Fibroblast of lung (primary cell): ENCODE data around the gene ISG15. TPM values are rescaled to one million over a fixed set of nuclear protein-coding genes. Genes with fewer than 3 reads are reported as not detected.
"Not testable (repeated sequence)": the region's sequence is repeated elsewhere in the genome, so short reads cannot be mapped to it uniquely, and the experiment has no call there.

Source experiments
- DNase-seq, 2 donors: peaks; one replicate each; pipeline versions ENCODE4 v3.0.0 to v3.0.0-alpha.2; 2010; ENCODE audit warnings: low read depth in 2 of 2
- H2AFZ ChIP-seq: 2 replicates; pipeline ENCODE4 v1.5.1; 2012; ENCODE audit warnings: low read length, control low read depth, inconsistent platforms
- H3K27ac ChIP-seq: 2 replicates; pipeline ENCODE4 v1.5.1; 2011; ENCODE audit warnings: low read length, control low read depth; ENCODE audit not compliant: insufficient read depth
- H3K27me3 ChIP-seq: 2 replicates; pipeline ENCODE4 v1.5.1; 2011; ENCODE audit warnings: mild to moderate bottlenecking, low read length; ENCODE audit not compliant: control insufficient read depth, insufficient read depth
- H3K36me3 ChIP-seq: 2 replicates; pipeline ENCODE4 v1.5.1; 2011; ENCODE audit warnings: low read length; ENCODE audit not compliant: control insufficient read depth, insufficient read depth
- H3K4me1 ChIP-seq: 2 replicates; pipeline ENCODE4 v1.5.1; 2011; ENCODE audit warnings: low read length; ENCODE audit not compliant: control insufficient read depth, insufficient read depth; ENCODE audit errors: extremely low read depth
- H3K4me2 ChIP-seq: 2 replicates; pipeline ENCODE4 v1.5.1; 2011; ENCODE audit warnings: low read length, control low read depth; ENCODE audit not compliant: insufficient read depth; ENCODE audit errors: extremely low read depth
- H3K4me3 ChIP-seq, 4 experiments: fragments of 200-600 bp in 1 of 4; sonication (generic) in 1 of 4; replicated peaks in 1 of 4; 2 replicates each; pipeline ENCODE4 v1.5.1; 2011 to 2016; ENCODE audit warnings: low read length in 4 of 4, low read depth in 3 of 4, mild to moderate bottlenecking in 3 of 4, control low read depth in 2 of 4, inconsistent platforms in 1 of 4, mixed read lengths in 1 of 4; ENCODE audit not compliant: insufficient read depth in 1 of 4; ENCODE audit errors: control extremely low read depth in 1 of 4
- H3K79me2 ChIP-seq: 2 replicates; pipeline ENCODE4 v1.5.1; 2012; ENCODE audit warnings: mild to moderate bottlenecking, low read length, inconsistent platforms; ENCODE audit not compliant: control insufficient read depth, insufficient read depth
- H3K9ac ChIP-seq: 2 replicates; pipeline ENCODE4 v1.5.1; 2011; ENCODE audit warnings: mild to moderate bottlenecking, low read length, control low read depth; ENCODE audit not compliant: insufficient read depth
- H3K9me3 ChIP-seq: 2 replicates; pipeline ENCODE4 v1.5.1; 2012; ENCODE audit warnings: low read depth, low read length; ENCODE audit not compliant: control insufficient read depth, insufficient read depth
- H4K20me1 ChIP-seq: 2 replicates; pipeline ENCODE4 v1.5.1; 2011; ENCODE audit warnings: low read length; ENCODE audit not compliant: control insufficient read depth, insufficient read depth; ENCODE audit errors: extremely low read depth
- CTCF ChIP-seq, 2 donors: IDR thresholded peaks in 1 of 2; conservative IDR thresholded peaks in 1 of 2; 1 replicate in 1 of 2; 2 replicates in 1 of 2; pipeline ENCODE4 v1.5.1; 2011 to 2012; ENCODE audit warnings: low read length in 2 of 2, control low read depth in 1 of 2, inconsistent platforms in 1 of 2, low read depth in 1 of 2, mild to moderate bottlenecking in 1 of 2
- EZH2 ChIP-seq: IDR thresholded peaks from 2 replicates; pipeline ENCODE4 v1.5.1; 2012; ENCODE audit warnings: low read length, control low read depth, mild to moderate bottlenecking; ENCODE audit errors: missing control alignments
- polyA plus RNA-seq, 2 donors: library from polyadenylated mRNA; depleted of rRNA in 1 of 2; stranded (reverse) in 1 of 2; unstranded in 1 of 2; fragments of >200 nt; gene quantifications; 2 replicates each; pipeline ENCODE4 v1.2.1, GENCODE V29; 2011 to 2012; ENCODE audit warnings: missing spikeins in 1 of 2
- total RNA-seq: library from RNA; depleted of rRNA; stranded (reverse); fragments of >200 nt; gene quantifications from 2 replicates; pipeline ENCODE4 v1.2.1, GENCODE V29; 2014

ISG15 gene
- total and polyA plus RNA-seq, 2 donors (not counting 1 experiment from before 2014, with no cell fraction given), result 24.2 to 93.3 TPM

GRCh38 chr1:1014799-1015681 lies 1.7 kb downstream of the ISG15 start:
- Histone ChIP-seq H3K4me1 (peaks cover 3% of the 10 kb centered on the region), H3K4me2 (no peak overlapping the region), H3K79me2 (no peaks in the 10 kb centered on the region), H3K9me3 (no peaks in the 10 kb centered on the region), H2AFZ (no peak overlapping the region), H4K20me1 (no peaks in the 10 kb centered on the region), H3K4me3 (peak overlapping the region in 1 of 4 experiments; percentile 86), H3K27ac (no peak overlapping the region), H3K9ac (peak overlapping the region; percentile 30), H3K36me3 (no peaks in the 10 kb centered on the region), H3K27me3 (no peaks in the 10 kb centered on the region)
- no peak for DNase-seq
- TF ChIP-seq CTCF (conservative IDR thresholded peaks at IDR 0.05 in 1 of 2, IDR thresholded peaks at IDR 0.05 in 1 of 2; ENCODE audit: low read depth in 1 of 2, low read length in 2 of 2), result peak; percentile 24 to 35
- TF ChIP-seq EZH2, result no peak

GRCh38 chr1:1017397-1018320 lies 4.4 kb downstream of the ISG15 start:
- not testable (repeated sequence) for H3K36me3 ChIP-seq, H3K4me3 ChIP-seq, H3K27me3 ChIP-seq, H3K27ac ChIP-seq, H3K9ac ChIP-seq, H3K4me2 ChIP-seq, H3K9me3 ChIP-seq, H4K20me1 ChIP-seq, H3K79me2 ChIP-seq, H2AFZ ChIP-seq, H3K4me1 ChIP-seq, DNase-seq

GRCh38 chr1:1018321-1018685 lies 5.0 kb downstream of the ISG15 start:
- not testable (repeated sequence) for H3K27me3 ChIP-seq, DNase-seq, H3K4me3 ChIP-seq, H3K9ac ChIP-seq, H4K20me1 ChIP-seq, H3K4me2 ChIP-seq, H3K36me3 ChIP-seq, H3K79me2 ChIP-seq, H3K27ac ChIP-seq, H3K4me1 ChIP-seq, H3K9me3 ChIP-seq, H2AFZ ChIP-seq
